ENCODE results near the gene TRPM1. TPM values are rescaled to one million over a fixed set of nuclear protein-coding genes. Genes with fewer than 3 reads are reported as not detected.

TRPM1 gene
- total and polyA plus RNA-seq, 9 of the 15 experiments (the other 6 are each of a cell fraction or from before 2014, with no cell fraction given): 0.01 to 0.06 (median 0.03) TPM; not detected in 5

GRCh38 chr15:30958219-30958618, 143.3 kb downstream of the TRPM1 start (continued):
- TF ChIP-seq E4F1 (CRISPR knock-in tag; IDR thresholded peaks at IDR 0.05; ENCODE audit: borderline replicate concordance) (no peak), ZMIZ1 (IDR thresholded peaks at IDR 0.05; ENCODE audit: low read depth in 2 of 2, low read length in 2 of 2) (no peak), HNRNPUL1 (IDR thresholded peaks at IDR 0.05; ENCODE audit: low read length) (no peak), FIP1L1 (IDR thresholded peaks at IDR 0.05; ENCODE audit: low read depth, low read length, poor library complexity, severe bottlenecking) (no peak), TSC22D4 (tag; IDR thresholded peaks at IDR 0.05) (no peak), MYC (IDR thresholded peaks at IDR 0.05; ENCODE audit: low read depth, low read length) (no peak), MYC (CRISPR knock-in tag; IDR thresholded peaks at IDR 0.05; ENCODE audit: borderline replicate concordance, low read depth) (no peak), MIER1 (IDR thresholded peaks at IDR 0.05; ENCODE audit: low read depth) (no peak), ZNF639 (CRISPR knock-in tag; conservative IDR thresholded peaks at IDR 0.05 in 1 of 2, IDR thresholded peaks at IDR 0.05 in 1 of 2) (no peak), GABPB1 (CRISPR knock-in tag; IDR thresholded peaks at IDR 0.05) (no peak), ZNF316 (IDR thresholded peaks at IDR 0.05) (no peak), RBFOX2 (IDR thresholded peaks at IDR 0.05; ENCODE audit: low read depth, low read length) (no peak)
